ENCODE results near the gene ULBP2.
"Not testable (repeated sequence)": the region's sequence is repeated elsewhere in the genome, so short reads cannot be mapped to it uniquely, and the experiment has no call there.

Gene ULBP2

GRCh38 chr6:149941583-149942460 is at the start of gene ULBP2:
Gene ULBP2 (plus strand): TSS chr6:149942014. CDS start chr6:149942073, 59 bp downstream.
- peak; percentile 93 for DNase-seq

- DNase-seq: no peak
Measured at GRCh38 chr6:149895048-149895590, 46.7 kb upstream of the ULBP2 start.

- no peak for DNase-seq
Measured at GRCh38 chr6:149895833-149896271, 46.0 kb upstream of the ULBP2 start.

- no peak for DNase-seq
Measured at GRCh38 chr6:149896491-149896890, 45.3 kb upstream of the ULBP2 start.

GRCh38 chr6:149897015-149897697 is 44.7 kb upstream of the ULBP2 start:
- no peak for DNase-seq

- no peak for DNase-seq
Measured at GRCh38 chr6:149897855-149898744, 43.7 kb upstream of the ULBP2 start, which contains the start of gene RAET1E. Gene RAET1E (minus strand): TSS chr6:149898113. CDS start chr6:149890901, 7,212 bp downstream.

GRCh38 chr6:149898966-149899365 is 42.8 kb upstream of the ULBP2 start:
- no peak for DNase-seq

GRCh38 chr6:149899486-149899885 is 42.3 kb upstream of the ULBP2 start:
- DNase-seq: no peak

- DNase-seq: no peak
Measured at GRCh38 chr6:149899926-149900619, 41.7 kb upstream of the ULBP2 start.

- DNase-seq: no peak
Measured at GRCh38 chr6:149900620-149901443, 41.0 kb upstream of the ULBP2 start.

- DNase-seq: no peak
Measured at GRCh38 chr6:149901444-149902140, 40.2 kb upstream of the ULBP2 start.

GRCh38 chr6:149903938-149904611 is 37.7 kb upstream of the ULBP2 start:
- no peak for DNase-seq

GRCh38 chr6:149904661-149905370 is 37.0 kb upstream of the ULBP2 start:
- no peak for DNase-seq

GRCh38 chr6:149905371-149905910 is 36.4 kb upstream of the ULBP2 start:
- DNase-seq: no peak

- no peak for DNase-seq
Measured at GRCh38 chr6:149905911-149906371, 35.9 kb upstream of the ULBP2 start.

- DNase-seq: no peak
Measured at GRCh38 chr6:149906405-149906804, 35.4 kb upstream of the ULBP2 start.

- no peak for DNase-seq
Measured at GRCh38 chr6:149907317-149907716, 34.5 kb upstream of the ULBP2 start.

- not testable (repeated sequence) for DNase-seq
Measured at GRCh38 chr6:149908480-149908879, 33.3 kb upstream of the ULBP2 start.
